Psoas muscle (tissue), 8 donors: ENCODE measurements around the gene MRPL53. TPM values are rescaled to one million over a fixed set of nuclear protein-coding genes. Genes with fewer than 3 reads are reported as not detected.
A peak's percentile ranks its signal among the peaks of the same experiment; 100 is the strongest.

ENCODE experiments used
- ATAC-seq, 4 donors: fragments of 200-7000 bp; cut with Tn5 transposase; one replicate each; pipeline ENCODE4 v1.9.1; 2020; ENCODE audit warnings: moderate library complexity in 3 of 4, mild to moderate bottlenecking in 2 of 4
- DNase-seq, 2 donors: peaks; one replicate each; pipeline ENCODE4 v3.0.0-alpha.2; 2020
- H3K27ac ChIP-seq: fragments of 200-600 bp; one replicate; pipeline ENCODE4 v1.8.0; 2022
- H3K27me3 ChIP-seq, 3 donors: fragments of 200-600 bp in 1 of 3; one replicate each; pipeline versions ENCODE4 v1.6.1 to v1.8.0; 2013 to 2022; ENCODE audit warnings: low read length in 2 of 3, mild to moderate bottlenecking in 2 of 3, moderate library complexity in 1 of 3; ENCODE audit not compliant: insufficient read depth in 3 of 3
- H3K36me3 ChIP-seq, 2 donors: fragments of 200-600 bp in 1 of 2; one replicate each; pipeline versions ENCODE4 v1.6.1 to v1.8.0; 2013 to 2022; ENCODE audit warnings: low read depth in 1 of 2, mild to moderate bottlenecking in 1 of 2, moderate library complexity in 1 of 2; ENCODE audit not compliant: insufficient read depth in 1 of 2
- H3K4me1 ChIP-seq: fragments of 200-600 bp; one replicate; pipeline ENCODE4 v1.8.0; 2022
- H3K4me3 ChIP-seq: fragments of 200-600 bp; one replicate; pipeline ENCODE4 v1.8.0; 2022; ENCODE audit warnings: mild to moderate bottlenecking
- H3K9me3 ChIP-seq: fragments of 200-600 bp; one replicate; pipeline ENCODE4 v1.8.0; 2022
- CTCF ChIP-seq: fragments of 200-600 bp; IDR thresholded peaks from one replicate; pipeline ENCODE4 v1.8.0; 2022; ENCODE audit warnings: antibody characterized with exemption
- WGBS, 3 donors: extraction: QIAGEN DNeasy Blood & Tissue Kit; methylation state at CpG; one replicate each; pipeline versions ENCODE4 v1.1.6 to v1.1.7; 2013; 5-methylcytosine and 5-hydroxymethylcytosine counted together
- intact Hi-C, 2 donors: fragments of 100-400 bp; cut with DNase I; formaldehyde crosslinking; loops; one replicate each; pipeline versions ENCODE4 v1.11.0 to v1.14.2; 2022
- polyA plus RNA-seq, 3 donors: library from polyadenylated mRNA; stranded (reverse); fragments of 200-250 nt; gene quantifications; one replicate each; pipeline ENCODE4 v1.2.3, GENCODE V29; 2013
- total RNA-seq, 4 donors: library from RNA; stranded (reverse); fragmentation: NEBNext Ultra II Directional in 2 of 4; extraction: Animal tissue kit (Norgen Biotek cat#: 25700) in 2 of 4; gene quantifications; one replicate each; pipeline versions ENCODE4 v1.2.1 to v1.2.4, GENCODE V29; 2021 to 2023
- donor health status: healthy with polysubstance abuse.
- donor health status: DM: no; HTN: no; CAD: no; lungs with moderate emphysema.
- donor health status: Bipolar disorder and iron deficiency.
- donor health status: healthy.
- donor health status: DM: yes; HTN: yes; CAD: no.
- donor health status: DM: no; HTN: no; CAD: no.
- donor health status: DM: no; HTN: no; CAD: no.
- donor health status: DM: yes; HTN: yes; CAD: no.

Gene MRPL53
- total and polyA plus RNA-seq, 7 donors, result 63.7 to 157 (median 118) TPM

- intact Hi-C loops, result no loop called here
- WGBS, 3 donors, result 5 to 13% (median 7%) methylated on average over 54 to 67 of the region's 67 CpGs
- peaks cover 0 to 74% (median 22%) of the 10 kb centered on the region in 3 donors for H3K27me3 ChIP-seq
Observed at GRCh38 chr2:74502720-74503505, 30.4 kb upstream of the MRPL53 start.

GRCh38 chr2:74502147-74502719 lies 29.8 kb upstream of the MRPL53 start:
- intact Hi-C loops, result no loop called here
- 28 to 44% (median 30%) methylated on average over 32 of the region's 32 CpGs for WGBS, 3 donors
- Histone ChIP-seq H3K27ac (peak overlapping the region; percentile 62), H3K4me1 (peaks cover 31% of the 10 kb centered on the region), H3K36me3 (peaks cover 0 to 22% of the 10 kb centered on the region in 2 donors), H3K9me3 (no peaks in the 10 kb centered on the region), H3K27me3 (peaks cover 0 to 81% (median 26%) of the 10 kb centered on the region in 3 donors), H3K4me3 (peak overlapping the region; percentile 67)
- TF ChIP-seq CTCF, result no peak
- DNase-seq (no peak), ATAC-seq (no peak)

More at GRCh38 chr2:74502720-74503505, 30.4 kb upstream of the MRPL53 start:
- DNase-seq (peak; percentile 85 to 90), ATAC-seq (peak in 3 of 4 donors; percentile 25 to 39 (median 33))
- Histone ChIP-seq H3K9me3 (no peaks in the 10 kb centered on the region), H3K4me3 (peak overlapping the region; percentile 67), H3K4me1 (peaks cover 27% of the 10 kb centered on the region), H3K27ac (peak overlapping the region; percentile 62), H3K36me3 (peaks cover 0 to 22% of the 10 kb centered on the region in 2 donors)
- no peak for TF ChIP-seq CTCF

DNA sequence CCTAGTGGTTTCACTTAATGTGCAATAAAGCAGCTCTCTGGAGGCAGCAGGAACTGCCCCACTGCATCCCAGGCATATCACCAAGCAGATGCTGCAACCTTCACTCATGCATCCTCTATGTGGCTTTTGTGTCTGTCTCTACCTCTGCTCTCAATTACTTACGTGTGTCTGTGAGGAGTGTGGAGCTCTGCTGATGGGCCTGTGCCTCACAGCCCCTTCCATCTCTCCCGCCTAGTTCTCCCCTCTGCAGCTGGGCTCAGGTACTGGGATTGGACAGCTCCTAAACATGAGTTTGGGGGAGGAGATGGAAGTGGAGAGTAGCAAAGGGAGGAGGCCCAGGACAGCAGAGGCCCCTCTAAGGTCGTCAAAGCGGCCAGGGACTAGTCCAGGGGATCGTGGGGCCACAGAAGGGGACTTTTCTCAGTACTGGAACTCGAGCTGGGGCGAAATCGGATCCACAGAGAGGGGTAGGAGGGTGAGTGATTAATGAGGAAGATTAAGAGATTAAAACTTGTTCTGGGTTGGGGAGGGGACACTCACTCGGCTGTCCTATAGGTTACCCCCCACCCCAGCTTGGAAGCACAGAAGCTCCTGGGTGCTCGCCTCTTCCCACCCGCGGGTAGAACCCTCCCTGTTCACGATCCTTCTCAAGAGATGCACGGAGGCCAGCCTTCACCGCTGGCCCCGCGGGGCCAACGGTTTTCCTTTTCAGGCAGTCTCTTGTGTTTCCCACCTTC lies 29.0 kb upstream of the MRPL53 start:
- peaks cover 26% of the 10 kb centered on the region for H3K4me1 ChIP-seq
- TF ChIP-seq CTCF, result no peak
- H3K4me3 ChIP-seq, result no peak overlapping the region

GRCh38 chr2:74500578-74500946 lies 28.1 kb upstream of the MRPL53 start:
- Histone ChIP-seq H3K4me1 (peaks cover 23% of the 10 kb centered on the region), H3K4me3 (no peak overlapping the region), H3K9me3 (no peaks in the 10 kb centered on the region), H3K36me3 (peaks cover 0 to 11% of the 10 kb centered on the region in 2 donors), H3K27ac (no peak overlapping the region), H3K27me3 (peaks cover 0 to 81% (median 32%) of the 10 kb centered on the region in 3 donors)
- no peak for TF ChIP-seq CTCF
- no peak for DNase-seq
- intact Hi-C loops, result no loop called here
- ATAC-seq, result no peak

More for the DNA sequence above, 29.0 kb upstream of the MRPL53 start:
- 67 to 76% (median 72%) methylated on average over 17 to 18 of the region's 18 CpGs for WGBS, 3 donors
- H3K9me3 ChIP-seq, result no peaks in the 10 kb centered on the region
- ATAC-seq, result no peak
- H3K27ac ChIP-seq, result no peak overlapping the region
- intact Hi-C loops, result no loop called here
- DNase-seq, result no peak
- peaks cover 0 to 83% (median 32%) of the 10 kb centered on the region in 3 donors for H3K27me3 ChIP-seq
- peaks cover 0 to 21% of the 10 kb centered on the region in 2 donors for H3K36me3 ChIP-seq
